ENCODE data around the gene RPGRIP1L. TPM values are rescaled to one million over a fixed set of nuclear protein-coding genes. Genes with fewer than 3 reads are reported as not detected.

The RPGRIP1L gene
- 1 to 10 TPM; 4.4 to 4.9 TPM for total RNA-seq

DNA sequence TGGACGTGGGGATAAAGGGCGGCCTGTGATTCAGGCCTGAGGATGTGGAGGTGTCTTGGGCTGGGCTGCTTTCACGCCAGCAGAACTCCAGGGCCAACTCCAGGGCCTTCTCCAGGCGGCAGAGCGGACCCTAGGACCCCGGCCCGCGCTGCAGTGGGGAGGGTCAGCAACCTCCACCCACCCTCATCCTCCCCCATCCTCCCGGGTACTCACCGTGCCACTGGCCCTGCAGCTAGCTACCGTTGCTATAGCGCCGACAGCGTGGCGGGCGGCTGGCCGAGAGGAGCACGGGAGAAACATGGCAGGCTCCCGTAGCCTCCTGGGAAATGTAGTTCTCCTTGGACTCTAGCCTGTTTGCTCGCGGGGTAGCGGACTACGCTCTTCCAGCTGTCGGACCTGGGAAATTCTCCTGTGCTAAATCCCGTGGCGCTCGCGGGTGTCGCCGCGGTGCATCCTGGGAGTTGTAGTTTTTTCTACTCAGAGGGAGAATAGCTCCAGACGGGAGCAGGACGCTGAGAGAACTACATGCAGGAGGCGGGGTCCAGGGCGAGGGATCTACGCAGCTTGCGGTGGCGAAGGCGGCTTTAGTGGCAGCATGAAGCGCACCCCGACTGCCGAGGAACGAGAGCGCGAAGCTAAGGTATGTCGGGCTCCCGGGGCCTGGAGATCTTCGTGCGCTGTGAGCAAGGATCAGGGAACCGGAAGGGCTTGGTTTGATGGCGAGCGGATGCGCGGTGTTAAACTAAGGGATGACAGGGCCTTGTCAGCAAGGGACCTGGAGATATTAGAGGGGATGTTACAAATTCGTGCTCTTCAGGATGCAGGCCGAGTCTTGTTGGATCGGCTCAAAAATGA, at the start of gene RPGRIP1L, which contains the start of gene FTO:
TSS of gene RPGRIP1L (minus strand) at position 270 of the 855 bp plus-strand sequence. CDS start 3,136 bp downstream, outside the sequence.
TSS of gene FTO (plus strand) at position 567 of the 855 bp plus-strand sequence.
- no peaks in the 10 kb centered on the region for H3K9me3 Mint-ChIP-seq
- H3K4me1 Mint-ChIP-seq (ENCODE audit: low read depth), result peaks cover 32% of the 10 kb centered on the region
- peak; percentile 94 to 95 for ATAC-seq (replicated peaks in 1 of 2)
- H3K27me3 Mint-ChIP-seq (ENCODE audit: low read depth), result no peaks in the 10 kb centered on the region
- peak; percentile 94 to 97 for DNase-seq
- peak within 1 kb of the TSS; percentile 95 to 99 for H3K4me3 Mint-ChIP-seq
- H3K36me3 Mint-ChIP-seq (ENCODE audit: insufficient read depth in 2 of 2), result peaks cover 2 to 4% of the 10 kb centered on the region in 2 donors
- peak within 1 kb of the TSS; percentile 96 for H3K27ac Mint-ChIP-seq

GRCh38 chr16:53753431-53753830, 49.8 kb upstream of the RPGRIP1L start:
- no peaks in the 10 kb centered on the region for H3K27me3 Mint-ChIP-seq (ENCODE audit: low read depth)
- ATAC-seq (replicated peaks in 1 of 2) (no peak), DNase-seq (no peak)
- no peaks in the 10 kb centered on the region for H3K9me3 Mint-ChIP-seq
- H3K27ac Mint-ChIP-seq, result no peak overlapping the region
- H3K4me1 Mint-ChIP-seq (ENCODE audit: low read depth), result peaks cover 5% of the 10 kb centered on the region
- no peaks in the 10 kb centered on the region for H3K36me3 Mint-ChIP-seq (ENCODE audit: insufficient read depth in 2 of 2)
- H3K4me3 Mint-ChIP-seq, result no peak overlapping the region

- ATAC-seq (replicated peaks in 1 of 2), result no peak
- Mint-ChIP-seq H3K27ac (no peak overlapping the region), H3K36me3 (ENCODE audit: insufficient read depth in 2 of 2) (no peaks in the 10 kb centered on the region), H3K27me3 (ENCODE audit: low read depth) (no peaks in the 10 kb centered on the region), H3K4me3 (no peak overlapping the region), H3K4me1 (ENCODE audit: low read depth) (peaks cover under 1% of the 10 kb centered on the region), H3K9me3 (peaks cover 0 to 2% of the 10 kb centered on the region in 2 donors)
- no peak for DNase-seq
These were observed 48.9 kb upstream of the RPGRIP1L start for GRCh38 chr16:53752560-53752959.

DNA sequence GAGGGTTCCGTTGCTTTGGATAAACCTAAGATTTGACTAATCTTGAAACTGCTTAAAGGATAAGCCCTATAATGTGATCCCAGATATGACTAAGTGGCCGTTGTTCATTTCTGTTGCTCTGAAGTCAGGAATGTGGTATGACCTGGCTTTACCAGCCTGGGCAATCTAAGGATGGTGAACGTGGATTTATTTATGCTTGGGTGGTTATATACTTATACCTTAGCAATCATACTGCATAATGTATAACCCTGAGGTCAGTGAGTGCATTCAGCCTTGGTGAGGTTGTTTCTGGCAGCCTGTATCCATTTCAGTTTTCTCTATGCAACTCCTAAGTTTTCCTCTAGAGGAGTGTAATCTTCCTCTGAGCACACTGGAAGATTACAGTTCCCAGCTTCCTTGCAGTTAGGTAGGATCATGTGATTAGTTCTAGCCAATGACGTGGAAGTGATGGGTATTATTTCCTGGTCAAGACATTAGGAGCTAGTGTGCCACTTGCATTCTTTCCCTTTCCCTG, 42.2 kb upstream of the RPGRIP1L start:
- no peak for DNase-seq
- Mint-ChIP-seq H3K9me3 (peaks cover 0 to 3% of the 10 kb centered on the region in 2 donors), H3K27ac (no peak overlapping the region), H3K27me3 (ENCODE audit: low read depth) (no peaks in the 10 kb centered on the region), H3K36me3 (ENCODE audit: insufficient read depth in 2 of 2) (no peaks in the 10 kb centered on the region), H3K4me3 (peak overlapping the region in 1 of 2 donors; percentile 62), H3K4me1 (ENCODE audit: low read depth) (peaks cover 29% of the 10 kb centered on the region)
- peak; percentile 53 to 76 for ATAC-seq (replicated peaks in 1 of 2)

DNA sequence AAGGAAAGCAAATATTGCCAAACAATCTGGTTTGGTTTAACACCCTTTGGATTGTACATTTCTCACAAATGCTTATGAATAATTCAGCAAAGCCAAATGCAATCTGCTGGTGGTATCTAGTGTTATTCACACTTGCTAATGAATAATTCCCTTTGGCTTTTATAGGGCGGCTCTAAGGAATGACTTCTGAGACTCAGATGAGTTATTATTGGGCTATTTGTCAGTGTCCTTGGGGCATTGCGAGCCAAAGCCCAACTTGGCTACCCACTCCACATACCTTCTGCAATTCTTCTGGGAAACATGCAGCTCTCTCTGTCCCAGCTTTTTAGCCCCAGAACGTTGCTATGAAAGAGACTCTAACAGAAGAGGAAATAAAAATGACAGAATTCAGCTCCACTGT, 41.4 kb upstream of the RPGRIP1L start:
- peaks cover 30% of the 10 kb centered on the region for H3K4me1 Mint-ChIP-seq (ENCODE audit: low read depth)
- DNase-seq, result no peak
- no peaks in the 10 kb centered on the region for H3K27me3 Mint-ChIP-seq (ENCODE audit: low read depth)
- no peak for ATAC-seq (replicated peaks in 1 of 2)
- peak overlapping the region in 1 of 2 donors; percentile 62 for H3K4me3 Mint-ChIP-seq
- peak overlapping the region; percentile 54 for H3K27ac Mint-ChIP-seq
- peaks cover 0 to 3% of the 10 kb centered on the region in 2 donors for H3K9me3 Mint-ChIP-seq
- H3K36me3 Mint-ChIP-seq (ENCODE audit: insufficient read depth in 2 of 2), result no peaks in the 10 kb centered on the region

DNA sequence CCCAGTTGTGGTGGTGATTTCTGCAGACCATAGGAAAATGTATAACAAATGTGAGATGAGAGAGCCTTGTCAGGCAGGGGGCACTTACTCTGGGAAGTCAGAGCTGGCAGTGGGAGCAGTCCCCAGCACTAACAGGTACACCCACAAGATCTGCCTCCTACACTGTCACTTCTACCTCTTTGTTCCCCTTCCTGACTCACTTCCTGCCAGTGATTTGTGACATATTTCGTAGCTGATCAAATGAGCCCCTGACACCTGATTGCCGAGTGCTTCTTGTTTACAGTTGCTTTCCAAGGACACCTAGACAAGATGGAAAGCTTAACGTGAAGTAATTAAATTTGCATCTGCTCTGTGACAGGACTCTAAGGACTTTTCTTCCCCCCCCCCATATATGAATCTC, 40.8 kb upstream of the RPGRIP1L start:
- H3K9me3 Mint-ChIP-seq, result peaks cover 0 to 3% of the 10 kb centered on the region in 2 donors
- H3K27ac Mint-ChIP-seq, result no peak overlapping the region
- H3K36me3 Mint-ChIP-seq (ENCODE audit: insufficient read depth in 2 of 2), result no peaks in the 10 kb centered on the region
- H3K4me3 Mint-ChIP-seq, result peak overlapping the region; percentile 36 to 64
- peaks cover 36% of the 10 kb centered on the region for H3K4me1 Mint-ChIP-seq (ENCODE audit: low read depth)
- DNase-seq, result peak; percentile 24 to 26
- no peaks in the 10 kb centered on the region for H3K27me3 Mint-ChIP-seq (ENCODE audit: low read depth)
- ATAC-seq (replicated peaks in 1 of 2), result peak; percentile 87 to 89

- H3K27ac Mint-ChIP-seq, result no peak overlapping the region
- H3K27me3 Mint-ChIP-seq (ENCODE audit: low read depth), result no peaks in the 10 kb centered on the region
- peaks cover 39% of the 10 kb centered on the region for H3K4me1 Mint-ChIP-seq (ENCODE audit: low read depth)
- ATAC-seq (replicated peaks in 1 of 2), result no peak
- H3K4me3 Mint-ChIP-seq, result no peak overlapping the region
- no peaks in the 10 kb centered on the region for H3K36me3 Mint-ChIP-seq (ENCODE audit: insufficient read depth in 2 of 2)
- DNase-seq, result peak in 1 of 2 donors; percentile 27
- H3K9me3 Mint-ChIP-seq, result peaks cover 0 to 3% of the 10 kb centered on the region in 2 donors
These were observed 39.5 kb upstream of the RPGRIP1L start for GRCh38 chr16:53743149-53743566.

DNA sequence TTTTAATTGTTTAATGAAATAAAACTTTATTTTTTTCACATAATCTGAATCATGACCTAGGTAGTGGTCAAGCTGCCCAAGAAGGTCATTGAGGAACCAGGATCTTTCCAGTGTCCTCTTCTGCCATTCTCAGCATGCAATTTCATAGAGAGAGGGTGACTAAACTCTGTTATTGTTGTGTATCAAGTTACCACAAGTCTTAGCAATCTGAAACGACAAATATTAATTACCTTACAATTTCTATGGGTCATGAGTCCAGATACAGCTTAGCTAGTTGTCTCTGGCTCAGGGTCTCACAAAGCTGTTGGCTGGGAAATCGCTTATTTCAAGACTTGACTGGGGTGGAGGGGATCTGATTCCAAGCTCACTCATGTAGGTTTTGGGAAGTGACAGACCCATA, 37.9 kb upstream of the RPGRIP1L start:
- no peak overlapping the region for H3K4me3 Mint-ChIP-seq
- H3K4me1 Mint-ChIP-seq (ENCODE audit: low read depth), result peaks cover 44% of the 10 kb centered on the region
- H3K9me3 Mint-ChIP-seq, result no peaks in the 10 kb centered on the region

DNA sequence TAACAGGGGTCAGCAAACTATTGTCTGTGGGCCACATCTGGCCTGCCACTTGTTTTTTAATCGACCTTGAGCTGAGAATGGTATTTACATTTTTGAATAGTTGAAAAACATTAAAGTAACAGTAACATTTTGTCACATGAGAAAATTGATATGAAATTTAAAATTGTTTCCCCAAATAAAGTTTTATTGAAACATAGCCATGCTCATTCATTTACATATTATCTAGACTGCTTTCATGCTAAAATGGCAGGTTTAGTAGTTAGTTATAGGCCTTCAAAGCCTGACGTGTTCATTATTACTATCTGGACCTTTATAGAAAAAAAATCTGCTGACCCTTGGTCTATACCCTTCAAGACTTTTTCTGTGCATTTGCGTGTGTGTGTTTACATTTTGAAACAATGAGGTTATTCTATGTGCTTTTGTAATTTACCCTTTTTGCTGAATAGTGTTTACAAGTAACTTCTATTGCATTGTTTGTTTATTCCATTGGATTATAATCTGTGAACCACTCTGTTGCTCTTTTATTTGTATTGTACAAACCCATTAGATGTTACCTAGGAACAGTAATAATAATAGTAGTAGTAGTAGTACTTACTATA, 37.4 kb upstream of the RPGRIP1L start:
- DNase-seq, result no peak
- no peaks in the 10 kb centered on the region for H3K27me3 Mint-ChIP-seq (ENCODE audit: low read depth)
- no peak overlapping the region for H3K4me3 Mint-ChIP-seq
- H3K9me3 Mint-ChIP-seq, result no peaks in the 10 kb centered on the region
- no peak for ATAC-seq (replicated peaks in 1 of 2)
- peaks cover 48% of the 10 kb centered on the region for H3K4me1 Mint-ChIP-seq (ENCODE audit: low read depth)
- no peak overlapping the region for H3K27ac Mint-ChIP-seq
- H3K36me3 Mint-ChIP-seq (ENCODE audit: insufficient read depth in 2 of 2), result no peaks in the 10 kb centered on the region

More for the DNA sequence above, 37.9 kb upstream of the RPGRIP1L start:
- no peak overlapping the region for H3K27ac Mint-ChIP-seq
- DNase-seq (no peak), ATAC-seq (replicated peaks in 1 of 2) (no peak)
- no peaks in the 10 kb centered on the region for H3K36me3 Mint-ChIP-seq (ENCODE audit: insufficient read depth in 2 of 2)
- no peaks in the 10 kb centered on the region for H3K27me3 Mint-ChIP-seq (ENCODE audit: low read depth)

- no peak overlapping the region for H3K27ac Mint-ChIP-seq
- no peaks in the 10 kb centered on the region for H3K27me3 Mint-ChIP-seq (ENCODE audit: low read depth)
- no peaks in the 10 kb centered on the region for H3K36me3 Mint-ChIP-seq (ENCODE audit: insufficient read depth in 2 of 2)
- ATAC-seq (replicated peaks in 1 of 2), result no peak
- H3K9me3 Mint-ChIP-seq, result no peaks in the 10 kb centered on the region
- DNase-seq, result no peak
- no peak overlapping the region for H3K4me3 Mint-ChIP-seq
- H3K4me1 Mint-ChIP-seq (ENCODE audit: low read depth), result peaks cover 47% of the 10 kb centered on the region
These were observed 36.8 kb upstream of the RPGRIP1L start for GRCh38 chr16:53740476-53740875.

DNA sequence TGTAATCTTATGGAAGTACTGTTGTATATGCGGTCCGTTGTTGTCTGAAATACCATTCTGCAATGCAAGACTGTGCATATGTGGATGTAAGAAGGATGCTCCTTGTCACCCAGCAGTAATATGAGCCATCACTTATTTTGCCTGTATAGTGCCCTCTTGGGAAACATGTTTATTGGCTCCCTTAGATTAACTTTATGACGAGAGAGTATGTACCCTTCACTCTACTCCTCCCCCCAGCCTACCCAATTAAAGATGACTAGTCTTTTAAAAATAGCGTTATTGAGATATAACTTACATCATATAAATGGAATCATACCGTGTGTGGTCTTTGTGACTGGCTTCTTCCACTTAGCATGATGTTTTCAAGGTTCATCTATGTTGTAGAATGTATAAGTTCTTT, 33.9 kb upstream of the RPGRIP1L start:
- Mint-ChIP-seq H3K27me3 (ENCODE audit: low read depth) (no peaks in the 10 kb centered on the region), H3K9me3 (no peaks in the 10 kb centered on the region), H3K4me3 (no peak overlapping the region), H3K36me3 (ENCODE audit: insufficient read depth in 2 of 2) (no peaks in the 10 kb centered on the region), H3K4me1 (ENCODE audit: low read depth) (peaks cover 40% of the 10 kb centered on the region), H3K27ac (no peak overlapping the region)
- DNase-seq (no peak), ATAC-seq (replicated peaks in 1 of 2) (no peak)

GRCh38 chr16:53736297-53736696, 32.6 kb upstream of the RPGRIP1L start:
- Mint-ChIP-seq H3K4me1 (ENCODE audit: low read depth) (peaks cover 45% of the 10 kb centered on the region), H3K27me3 (ENCODE audit: low read depth) (no peaks in the 10 kb centered on the region), H3K27ac (no peak overlapping the region), H3K9me3 (no peaks in the 10 kb centered on the region), H3K4me3 (no peak overlapping the region), H3K36me3 (ENCODE audit: insufficient read depth in 2 of 2) (no peaks in the 10 kb centered on the region)
- no peak for ATAC-seq (replicated peaks in 1 of 2)
- DNase-seq, result no peak

DNA sequence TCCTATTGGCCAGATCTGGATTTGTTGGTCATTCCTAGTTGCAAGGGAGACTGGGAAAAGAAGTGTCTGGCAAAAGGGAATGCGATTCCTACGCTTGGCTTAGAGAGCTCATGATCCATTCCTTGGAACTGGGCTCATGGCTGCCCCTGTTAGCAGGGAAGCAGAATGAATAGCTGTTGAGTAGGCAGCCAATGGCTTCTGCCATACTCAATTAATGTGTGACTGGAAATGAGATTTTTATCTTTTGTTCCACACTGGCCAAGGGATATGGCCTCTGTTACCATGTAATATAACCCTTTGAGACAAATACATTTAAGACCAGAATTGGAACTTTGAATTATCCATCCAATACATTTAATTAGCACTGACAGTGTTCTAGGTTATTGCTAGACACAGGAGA, 31.2 kb upstream of the RPGRIP1L start:
- Mint-ChIP-seq H3K9me3 (no peaks in the 10 kb centered on the region), H3K4me3 (no peak overlapping the region), H3K27ac (no peak overlapping the region), H3K27me3 (ENCODE audit: low read depth) (no peaks in the 10 kb centered on the region), H3K4me1 (ENCODE audit: low read depth) (peaks cover 42% of the 10 kb centered on the region), H3K36me3 (ENCODE audit: insufficient read depth in 2 of 2) (no peaks in the 10 kb centered on the region)
- no peak for ATAC-seq (replicated peaks in 1 of 2)
- DNase-seq, result no peak
